SK-N-SH (cell line): Measurements from ENCODE around the gene TPCN2. TPM values are rescaled to one million over a fixed set of nuclear protein-coding genes. Genes with fewer than 3 reads are reported as not detected.

Source experiments
- CTCF ChIA-PET: fragments of 300-600, 350-600 bp; formaldehyde crosslinking; extraction: SDS; loops from one replicate; lab custom pipeline; 2021; lab: Yijun Ruan, JAX
- POLR2A ChIA-PET: fragments of 350-600 bp; sonication (Branson Sonifier 250); formaldehyde crosslinking; extraction: SDS; loops from one replicate; lab custom pipeline; 2020; ENCODE audit warnings: antibody characterized with exemption, inconsistent platforms; lab: Yijun Ruan, JAX
- DNase-seq: peaks from one replicate; pipeline ENCODE4 v3.0.0; 2012
- H2AFZ ChIP-seq: fragments of 200-600 bp; sonication (generic); 2 replicates; pipeline ENCODE4 v1.8.1; 2016; ENCODE audit warnings: antibody characterized with exemption, mild to moderate bottlenecking, low read depth
- H3F3A ChIP-seq: fragments of 200-600 bp; sonication (generic); replicated peaks from 2 replicates; pipeline ENCODE3; 2016; ENCODE audit warnings: antibody characterized with exemption, mild to moderate bottlenecking; ENCODE audit not compliant: insufficient read depth
- H3K27ac ChIP-seq, 2 experiments: fragments of 200-500 bp in 1 of 2; fragments of 200-600 bp in 1 of 2; sonication (Bioruptor generic) in 1 of 2; sonication (generic), shearing (Covaris generic) in 1 of 2; 2 replicates each; pipeline versions ENCODE4 v1.5.1 to v1.6.1; 2014 to 2016; ENCODE audit warnings: low read depth in 2 of 2, inconsistent platforms in 1 of 2, low read length in 1 of 2, mild to moderate bottlenecking in 1 of 2, mixed read lengths in 1 of 2
- H3K27me3 ChIP-seq: fragments of 200-600 bp; sonication (generic), shearing (Covaris generic); 2 replicates; pipeline ENCODE4 v1.6.1; 2016; ENCODE audit warnings: mixed run types; ENCODE audit not compliant: insufficient read depth
- H3K36me3 ChIP-seq, 2 experiments: fragments of 200-500 bp in 1 of 2; fragments of 200-600 bp in 1 of 2; sonication (Bioruptor generic) in 1 of 2; sonication (generic) in 1 of 2; replicated peaks in 1 of 2; 2 replicates each; pipeline versions ENCODE3 to v1.5.1; 2014 to 2016; ENCODE audit warnings: low read length in 1 of 2, mild to moderate bottlenecking in 1 of 2; ENCODE audit not compliant: insufficient read depth in 2 of 2, control insufficient read depth in 1 of 2
- H3K4me1 ChIP-seq, 2 experiments: fragments of 200-500 bp in 1 of 2; fragments of 200-600 bp in 1 of 2; sonication (Bioruptor generic) in 1 of 2; sonication (generic), shearing (Covaris generic) in 1 of 2; 2 replicates each; pipeline versions ENCODE4 v1.5.1 to v1.6.1; 2014 to 2016; ENCODE audit warnings: low read depth in 1 of 2, low read length in 1 of 2, mixed run types in 1 of 2; ENCODE audit not compliant: insufficient read depth in 2 of 2, control insufficient read depth in 1 of 2
- H3K4me2 ChIP-seq: fragments of 200-600 bp; sonication (generic), shearing (Covaris generic); 2 replicates; pipeline ENCODE4 v1.6.1; 2017; ENCODE audit warnings: mixed run types
- H3K4me3 ChIP-seq, 2 experiments: fragments of 200-500 bp in 1 of 2; fragments of 200-600 bp in 1 of 2; sonication (Bioruptor generic) in 1 of 2; sonication (generic), shearing (Covaris generic) in 1 of 2; 2 replicates each; pipeline versions ENCODE4 v1.5.1 to v1.8.1; 2014 to 2016; ENCODE audit warnings: low read depth in 2 of 2, inconsistent platforms in 1 of 2, low read length in 1 of 2, mild to moderate bottlenecking in 1 of 2, mixed read lengths in 1 of 2, moderate library complexity in 1 of 2
- H3K79me2 ChIP-seq: fragments of 200-600 bp; sonication (generic); 2 replicates; pipeline ENCODE4 v1.8.1; 2017; ENCODE audit warnings: mild to moderate bottlenecking; ENCODE audit not compliant: insufficient read depth
- H3K9ac ChIP-seq: fragments of 200-600 bp; sonication (generic); 2 replicates; pipeline ENCODE4 v1.6.1; 2017; ENCODE audit warnings: mixed run types
- H3K9me2 ChIP-seq: fragments of 200-600 bp; sonication (generic); 2 replicates; pipeline ENCODE4 v1.6.1; 2017; ENCODE audit warnings: mixed run types
- H3K9me3 ChIP-seq: fragments of 200-600 bp; sonication (generic); 2 replicates; pipeline ENCODE4 v1.6.1; 2017; ENCODE audit warnings: mixed run types, mild to moderate bottlenecking, moderate library complexity
- H4K20me1 ChIP-seq: fragments of 200-600 bp; sonication (generic); 2 replicates; pipeline ENCODE4 v1.6.1; 2017; ENCODE audit warnings: mild to moderate bottlenecking, mixed run types; ENCODE audit not compliant: insufficient read depth
- CHD2 ChIP-seq: fragments of 150-350 bp; IDR thresholded peaks from 2 replicates; pipeline ENCODE4 v1.6.1; 2018; ENCODE audit warnings: low read length; ENCODE audit not compliant: partially characterized antibody
- ELF1 ChIP-seq: IDR thresholded peaks from 2 replicates; pipeline ENCODE4 v1.4.0; 2012
- EP300 ChIP-seq, 2 experiments: IDR thresholded peaks; 2 replicates each; pipeline versions ENCODE4 v1.4.0 to v1.6.1; 2012; ENCODE audit warnings: borderline replicate concordance in 1 of 2, low read depth in 1 of 2, low read length in 1 of 2
- EZH2phosphoT487 ChIP-seq: fragments of 200-600 bp; sonication (generic); IDR thresholded peaks from 2 replicates; pipeline ENCODE4 v1.6.1; 2017; ENCODE audit warnings: low read depth, mixed run types, mild to moderate bottlenecking, antibody characterized with exemption, moderate library complexity, borderline replicate concordance
- FOSL2 ChIP-seq: IDR thresholded peaks from 2 replicates; pipeline ENCODE4 v1.4.0; 2012; ENCODE audit warnings: low read depth, mild to moderate bottlenecking, moderate library complexity, borderline replicate concordance
- GATA2 ChIP-seq: sonication (generic); formaldehyde crosslinking; IDR thresholded peaks from 2 replicates; pipeline ENCODE4 v1.5.0; 2020; ENCODE audit warnings: mild to moderate bottlenecking, missing genetic modification reagents
- MXI1 ChIP-seq: IDR thresholded peaks from 2 replicates; pipeline ENCODE4 v1.6.1; 2012; ENCODE audit warnings: mild to moderate bottlenecking, low read depth, low read length, improper control_type of control experiment
- NFIC ChIP-seq: IDR thresholded peaks from 2 replicates; pipeline ENCODE4 v1.4.0; 2012; ENCODE audit warnings: borderline replicate concordance
- NRF1 ChIP-seq: IDR thresholded peaks from 2 replicates; pipeline ENCODE4 v1.6.1; 2012; ENCODE audit warnings: low read depth, mild to moderate bottlenecking, low read length
- RAD21 ChIP-seq: IDR thresholded peaks from 2 replicates; pipeline ENCODE4 v1.6.1; 2012; ENCODE audit warnings: mild to moderate bottlenecking, low read length
- SIN3A ChIP-seq: IDR thresholded peaks from 2 replicates; pipeline ENCODE4 v1.6.1; 2012; ENCODE audit warnings: low read depth, mild to moderate bottlenecking, low read length, moderate library complexity, borderline replicate concordance
- TAF1 ChIP-seq: IDR thresholded peaks from 2 replicates; pipeline ENCODE4 v1.6.1; 2012; ENCODE audit warnings: low read depth, mild to moderate bottlenecking, low read length, moderate library complexity, borderline replicate concordance
- TEAD4 ChIP-seq: IDR thresholded peaks from 2 replicates; pipeline ENCODE4 v1.4.0; 2012; ENCODE audit warnings: mild to moderate bottlenecking, borderline replicate concordance; ENCODE audit not compliant: insufficient read depth
- USF2 ChIP-seq: fragments of 150-350 bp; IDR thresholded peaks from 2 replicates; pipeline ENCODE4 v1.6.1; 2017; ENCODE audit warnings: antibody characterized with exemption, low read length, low read depth, borderline replicate concordance
- YY1 ChIP-seq: IDR thresholded peaks from 2 replicates; pipeline ENCODE4 v1.4.0; 2012; ENCODE audit warnings: low read depth, mild to moderate bottlenecking
- WGBS: methylation state at CpG from one replicate; pipeline ENCODE4 v1.1.6; 2017; ENCODE audit warnings: low lambda C conversion rate; 5-methylcytosine and 5-hydroxymethylcytosine counted together
- polyA plus RNA-seq, 3 experiments: library from polyadenylated mRNA; depleted of rRNA; stranded (reverse); fragments of >200 nt; gene quantifications; 2 replicates each; pipeline ENCODE4 v1.2.3, GENCODE V29; 2012
- TF ChIP-seq, protein P1 (sequence below): IDR thresholded peaks from 2 replicates; pipeline ENCODE4 v1.6.1; 2012; ENCODE audit warnings: mild to moderate bottlenecking, low read depth, low read length, moderate library complexity
- TF ChIP-seq, protein P2 (sequence below): IDR thresholded peaks from 2 replicates; pipeline ENCODE4 v1.4.0; 2012; ENCODE audit warnings: low read depth, borderline replicate concordance

The TPCN2 gene
- polyA plus RNA-seq, 1 of the 3 experiments (the other 2 are of a cell fraction) = 8.7 TPM

DNA sequence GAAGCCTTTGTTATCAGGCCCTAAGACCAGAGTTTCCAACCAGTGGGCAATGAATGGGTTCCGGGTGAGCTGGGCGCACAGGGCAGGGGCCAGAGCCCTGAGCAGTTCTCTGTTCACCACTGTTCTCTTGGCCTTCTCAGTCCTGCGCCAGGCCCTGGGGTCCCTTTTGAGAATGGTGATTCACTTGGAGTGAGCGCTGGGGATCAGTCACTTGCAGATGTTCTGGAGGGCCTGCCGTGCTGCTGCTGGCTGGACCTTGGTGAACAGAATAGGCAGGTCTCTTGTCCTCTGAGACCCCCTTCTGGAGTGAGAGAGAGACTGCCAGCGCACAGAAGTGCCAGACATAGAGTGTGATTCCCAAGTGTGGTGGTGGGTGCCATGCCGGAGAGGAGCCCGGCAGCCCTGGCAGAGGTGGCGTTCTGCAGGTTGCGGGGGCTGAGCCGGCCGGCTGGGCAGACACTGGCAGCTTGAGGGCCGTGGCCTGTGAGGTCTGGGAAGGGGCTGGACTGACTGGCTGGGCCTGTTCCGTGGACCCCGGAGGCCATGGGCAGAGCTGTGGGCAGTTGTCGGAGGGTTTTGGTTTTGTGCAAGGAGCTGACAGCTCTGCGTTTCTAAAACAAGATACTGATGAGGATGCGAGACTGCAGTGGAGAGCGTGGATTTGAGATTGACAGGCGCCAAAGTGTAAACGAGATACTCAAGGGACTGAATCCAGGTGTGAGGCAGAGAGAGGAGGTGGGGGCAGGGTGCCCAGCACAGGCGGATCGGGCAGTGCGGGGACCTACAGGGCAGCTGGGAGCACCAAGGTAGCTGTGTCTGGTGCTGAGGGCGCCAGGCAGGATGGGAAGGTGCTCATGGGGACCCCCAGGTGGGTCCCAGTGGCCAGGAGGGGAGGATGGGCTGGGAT, 12.3 kb downstream of the TPCN2 start:
- WGBS = 90% methylated on average over 23 of the region's 25 CpGs
- Histone ChIP-seq H3K36me3 (peaks cover 0 to 8% of the 10 kb centered on the region in 2 experiments), H3K79me2 (no peaks in the 10 kb centered on the region), H3K4me1 (peaks cover 0 to 4% of the 10 kb centered on the region in 2 experiments; a peak in 1 of 4 replicates), H2AFZ (no peak overlapping the region), H3K27ac (no peak overlapping the region), H3K4me3 (no peak overlapping the region), H3K9ac (no peak overlapping the region), H4K20me1 (no peaks in the 10 kb centered on the region)
- ChIA-PET CTCF (interaction anchor here (1.1 to 1.4 kb wide), 3 partner anchors 41 to 263 kb away, joined by 3 read pairs; no protein-coding TSS in a partner anchor), POLR2A (no interaction called here)
- DNase-seq = no peak
- TF ChIP-seq ELF1 = no peak
- peak; percentile 16; the same call in 1 of the 2 replicates for TF ChIP-seq RAD21
- TF ChIP-seq, all 33 proteins: peak for 1
- Histone ChIP-seq H3K9me3 (no peaks in the 10 kb centered on the region), H3K4me2 (no peak overlapping the region), H3K27me3 (no peaks in the 10 kb centered on the region), H3F3A (no peaks in the 10 kb centered on the region), H3K9me2 (no peaks in the 10 kb centered on the region)

DNA sequence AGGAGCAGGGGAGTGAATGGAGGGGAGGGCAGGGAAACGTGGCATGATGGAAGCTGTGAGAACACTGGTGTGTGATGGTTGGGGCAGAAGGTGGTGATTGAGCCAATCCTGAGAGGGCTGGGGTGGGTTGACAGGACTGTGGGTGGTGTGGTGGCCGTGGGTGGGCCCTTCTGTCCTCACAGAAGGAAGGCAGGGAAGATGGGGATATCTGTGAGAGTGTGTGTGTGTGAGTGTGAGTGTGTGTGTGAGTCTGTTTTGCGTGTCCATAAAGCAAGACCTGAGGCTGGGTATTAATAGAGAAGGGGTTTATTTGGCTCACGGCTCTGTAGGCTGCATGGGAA, 13.0 kb downstream of the TPCN2 start:
- 88% methylated on average over 4 of the region's 4 CpGs for WGBS
- DNase-seq = no peak
- Histone ChIP-seq H3K79me2 (no peaks in the 10 kb centered on the region), H3K9me3 (no peaks in the 10 kb centered on the region), H3K4me3 (no peak overlapping the region), H3K27me3 (no peaks in the 10 kb centered on the region), H3K27ac (no peak overlapping the region), H3F3A (no peaks in the 10 kb centered on the region), H3K4me2 (no peak overlapping the region), H3K4me1 (peaks cover 0 to 4% of the 10 kb centered on the region in 2 experiments; a peak in 1 of 4 replicates), H3K9me2 (no peaks in the 10 kb centered on the region), H3K36me3 (peaks cover 0 to 8% of the 10 kb centered on the region in 2 experiments), H4K20me1 (no peaks in the 10 kb centered on the region), H2AFZ (no peak overlapping the region), H3K9ac (no peak overlapping the region)
- ChIA-PET CTCF (interaction anchor here (1.1 to 1.4 kb wide), 3 partner anchors 40 to 263 kb away, joined by 3 read pairs; no protein-coding TSS in a partner anchor), POLR2A (no interaction called here)
- TF ChIP-seq FOSL2 = no peak
- TF ChIP-seq CHD2 = no peak
- no peak for TF ChIP-seq GATA2 (CRISPR knock-in tag)
- TF ChIP-seq SIN3A = no peak
- TF ChIP-seq TEAD4 = no peak
- TF ChIP-seq NRF1 = no peak
- TF ChIP-seq YY1 = no peak
- TF ChIP-seq MXI1 = no peak
- TF ChIP-seq EZH2phosphoT487 = no peak
- TF ChIP-seq NFIC = no peak
- TF ChIP-seq, protein P1, sequence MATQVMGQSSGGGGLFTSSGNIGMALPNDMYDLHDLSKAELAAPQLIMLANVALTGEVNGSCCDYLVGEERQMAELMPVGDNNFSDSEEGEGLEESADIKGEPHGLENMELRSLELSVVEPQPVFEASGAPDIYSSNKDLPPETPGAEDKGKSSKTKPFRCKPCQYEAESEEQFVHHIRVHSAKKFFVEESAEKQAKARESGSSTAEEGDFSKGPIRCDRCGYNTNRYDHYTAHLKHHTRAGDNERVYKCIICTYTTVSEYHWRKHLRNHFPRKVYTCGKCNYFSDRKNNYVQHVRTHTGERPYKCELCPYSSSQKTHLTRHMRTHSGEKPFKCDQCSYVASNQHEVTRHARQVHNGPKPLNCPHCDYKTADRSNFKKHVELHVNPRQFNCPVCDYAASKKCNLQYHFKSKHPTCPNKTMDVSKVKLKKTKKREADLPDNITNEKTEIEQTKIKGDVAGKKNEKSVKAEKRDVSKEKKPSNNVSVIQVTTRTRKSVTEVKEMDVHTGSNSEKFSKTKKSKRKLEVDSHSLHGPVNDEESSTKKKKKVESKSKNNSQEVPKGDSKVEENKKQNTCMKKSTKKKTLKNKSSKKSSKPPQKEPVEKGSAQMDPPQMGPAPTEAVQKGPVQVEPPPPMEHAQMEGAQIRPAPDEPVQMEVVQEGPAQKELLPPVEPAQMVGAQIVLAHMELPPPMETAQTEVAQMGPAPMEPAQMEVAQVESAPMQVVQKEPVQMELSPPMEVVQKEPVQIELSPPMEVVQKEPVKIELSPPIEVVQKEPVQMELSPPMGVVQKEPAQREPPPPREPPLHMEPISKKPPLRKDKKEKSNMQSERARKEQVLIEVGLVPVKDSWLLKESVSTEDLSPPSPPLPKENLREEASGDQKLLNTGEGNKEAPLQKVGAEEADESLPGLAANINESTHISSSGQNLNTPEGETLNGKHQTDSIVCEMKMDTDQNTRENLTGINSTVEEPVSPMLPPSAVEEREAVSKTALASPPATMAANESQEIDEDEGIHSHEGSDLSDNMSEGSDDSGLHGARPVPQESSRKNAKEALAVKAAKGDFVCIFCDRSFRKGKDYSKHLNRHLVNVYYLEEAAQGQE = no peak
- TF ChIP-seq, protein P2, sequence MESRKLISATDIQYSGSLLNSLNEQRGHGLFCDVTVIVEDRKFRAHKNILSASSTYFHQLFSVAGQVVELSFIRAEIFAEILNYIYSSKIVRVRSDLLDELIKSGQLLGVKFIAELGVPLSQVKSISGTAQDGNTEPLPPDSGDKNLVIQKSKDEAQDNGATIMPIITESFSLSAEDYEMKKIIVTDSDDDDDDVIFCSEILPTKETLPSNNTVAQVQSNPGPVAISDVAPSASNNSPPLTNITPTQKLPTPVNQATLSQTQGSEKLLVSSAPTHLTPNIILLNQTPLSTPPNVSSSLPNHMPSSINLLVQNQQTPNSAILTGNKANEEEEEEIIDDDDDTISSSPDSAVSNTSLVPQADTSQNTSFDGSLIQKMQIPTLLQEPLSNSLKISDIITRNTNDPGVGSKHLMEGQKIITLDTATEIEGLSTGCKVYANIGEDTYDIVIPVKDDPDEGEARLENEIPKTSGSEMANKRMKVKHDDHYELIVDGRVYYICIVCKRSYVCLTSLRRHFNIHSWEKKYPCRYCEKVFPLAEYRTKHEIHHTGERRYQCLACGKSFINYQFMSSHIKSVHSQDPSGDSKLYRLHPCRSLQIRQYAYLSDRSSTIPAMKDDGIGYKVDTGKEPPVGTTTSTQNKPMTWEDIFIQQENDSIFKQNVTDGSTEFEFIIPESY = no peak
- no peak for TF ChIP-seq TAF1
- no peak for TF ChIP-seq EP300 (IDR thresholded peaks at IDR 0.05; ENCODE audit: borderline replicate concordance in 1 of 2, low read depth in 1 of 2, low read length in 1 of 2)
- TF ChIP-seq USF2 = no peak
- no peak for TF ChIP-seq ELF1
